ENCODE measurements around the gene AMN.

DNA sequence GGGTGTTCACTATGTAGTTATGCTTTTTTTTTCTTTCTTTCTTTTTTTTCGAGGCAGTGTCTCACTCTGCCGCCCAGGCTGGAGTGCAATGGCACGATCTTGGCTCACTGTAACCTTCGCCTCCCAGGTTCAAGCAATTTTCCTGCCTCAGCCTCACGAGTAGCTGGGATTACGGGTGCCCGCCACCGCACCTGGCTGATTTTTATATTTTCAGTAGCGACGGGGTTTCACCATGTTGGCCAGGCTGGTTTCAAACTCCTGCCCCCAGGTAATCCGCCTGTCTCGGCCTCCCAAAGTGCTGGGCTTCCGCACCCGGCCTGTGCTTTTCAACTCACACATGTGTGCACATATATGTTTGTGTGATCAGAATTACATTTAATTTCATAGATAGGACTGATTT is 38.9 kb upstream of the AMN start:
- TF ChIP-seq POLR2A (IDR thresholded peaks at IDR 0.05), result no peak
- TF ChIP-seq, protein P1, sequence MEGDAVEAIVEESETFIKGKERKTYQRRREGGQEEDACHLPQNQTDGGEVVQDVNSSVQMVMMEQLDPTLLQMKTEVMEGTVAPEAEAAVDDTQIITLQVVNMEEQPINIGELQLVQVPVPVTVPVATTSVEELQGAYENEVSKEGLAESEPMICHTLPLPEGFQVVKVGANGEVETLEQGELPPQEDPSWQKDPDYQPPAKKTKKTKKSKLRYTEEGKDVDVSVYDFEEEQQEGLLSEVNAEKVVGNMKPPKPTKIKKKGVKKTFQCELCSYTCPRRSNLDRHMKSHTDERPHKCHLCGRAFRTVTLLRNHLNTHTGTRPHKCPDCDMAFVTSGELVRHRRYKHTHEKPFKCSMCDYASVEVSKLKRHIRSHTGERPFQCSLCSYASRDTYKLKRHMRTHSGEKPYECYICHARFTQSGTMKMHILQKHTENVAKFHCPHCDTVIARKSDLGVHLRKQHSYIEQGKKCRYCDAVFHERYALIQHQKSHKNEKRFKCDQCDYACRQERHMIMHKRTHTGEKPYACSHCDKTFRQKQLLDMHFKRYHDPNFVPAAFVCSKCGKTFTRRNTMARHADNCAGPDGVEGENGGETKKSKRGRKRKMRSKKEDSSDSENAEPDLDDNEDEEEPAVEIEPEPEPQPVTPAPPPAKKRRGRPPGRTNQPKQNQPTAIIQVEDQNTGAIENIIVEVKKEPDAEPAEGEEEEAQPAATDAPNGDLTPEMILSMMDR (IDR thresholded peaks at IDR 0.05), result no peak
- no peak for TF ChIP-seq POLR2AphosphoS5 (IDR thresholded peaks at IDR 0.05)
